GM23338 (cell line): ENCODE measurements around the gene EPSTI1. TPM values are rescaled to one million over a fixed set of nuclear protein-coding genes. Genes with fewer than 3 reads are reported as not detected.

Experiments
- ATAC-seq: fragments of 200-7000 bp; cut with Tn5 transposase; 3 replicates; pipeline ENCODE4 v1.9.1; 2020
- DNase-seq: peaks from one replicate; pipeline ENCODE4 v3.0.0-alpha.2; 2015; ENCODE audit warnings: low spot score
- H2AFZ ChIP-seq: fragments of 200-600 bp; sonication (generic); 2 replicates; pipeline ENCODE4 v1.8.0; 2016; ENCODE audit warnings: antibody characterized with exemption, mild to moderate bottlenecking, moderate library complexity
- H3F3A ChIP-seq: fragments of 200-600 bp; sonication (generic); replicated peaks from 2 replicates; pipeline ENCODE4 v1.8.0; 2017; ENCODE audit warnings: antibody characterized with exemption, mixed run types, low read depth
- H3K27ac ChIP-seq: fragments of 200-600 bp; sonication (generic); 2 replicates; pipeline ENCODE4 v1.6.1; 2016; ENCODE audit warnings: low read depth
- H3K27me3 ChIP-seq: fragments of 200-600 bp; sonication (generic); 2 replicates; pipeline ENCODE4 v1.8.0; 2016; ENCODE audit warnings: mild to moderate bottlenecking, mixed run types, moderate library complexity; ENCODE audit not compliant: insufficient read depth
- H3K36me3 ChIP-seq: fragments of 200-600 bp; sonication (generic); 2 replicates; pipeline ENCODE4 v1.8.0; 2016; ENCODE audit warnings: mild to moderate bottlenecking; ENCODE audit not compliant: insufficient read depth
- H3K4me1 ChIP-seq: fragments of 200-600 bp; sonication (generic); 2 replicates; pipeline ENCODE4 v1.8.0; 2016; ENCODE audit warnings: mild to moderate bottlenecking, moderate library complexity; ENCODE audit not compliant: insufficient read depth
- H3K4me2 ChIP-seq: fragments of 200-600 bp; sonication (generic); 2 replicates; pipeline ENCODE4 v1.7.1; 2017; ENCODE audit warnings: mixed run types
- H3K4me3 ChIP-seq: fragments of 200-600 bp; sonication (generic); 2 replicates; pipeline ENCODE4 v1.6.1; 2016; ENCODE audit warnings: mixed run types
- H3K79me2 ChIP-seq: fragments of 200-600 bp; sonication (generic); replicated peaks from 2 replicates; pipeline ENCODE4 v1.8.0; 2017; ENCODE audit warnings: mild to moderate bottlenecking; ENCODE audit not compliant: insufficient read depth
- H3K9me2 ChIP-seq: fragments of 200-600 bp; sonication (generic); 2 replicates; pipeline ENCODE4 v1.8.0; 2017; ENCODE audit not compliant: insufficient read depth
- H4K20me1 ChIP-seq: fragments of 200-600 bp; sonication (generic); replicated peaks from 2 replicates; pipeline ENCODE4 v1.8.0; 2017; ENCODE audit warnings: mild to moderate bottlenecking; ENCODE audit not compliant: insufficient read depth
- H3K27ac Mint-ChIP-seq: 2 replicates; pipeline ENCODE4 v1.8.0; 2020; ENCODE audit warnings: inconsistent platforms, mild to moderate bottlenecking, moderate library complexity, mixed read lengths
- H3K27me3 Mint-ChIP-seq: 3 replicates; pipeline ENCODE4 v1.8.0; 2022; ENCODE audit warnings: low read depth, mild to moderate bottlenecking, moderate library complexity, mixed read lengths, inconsistent platforms; ENCODE audit not compliant: insufficient read depth, poor library complexity
- H3K36me3 Mint-ChIP-seq: 3 replicates; pipeline ENCODE4 v1.8.0; 2021; ENCODE audit warnings: low read depth, mild to moderate bottlenecking, inconsistent platforms, moderate library complexity, mixed read lengths
- H3K4me1 Mint-ChIP-seq: 3 replicates; pipeline ENCODE4 v1.8.0; 2020; ENCODE audit warnings: mild to moderate bottlenecking, inconsistent platforms, mixed read lengths
- H3K4me3 Mint-ChIP-seq: 3 replicates; pipeline ENCODE4 v1.8.0; 2021; ENCODE audit warnings: moderate library complexity, mild to moderate bottlenecking, inconsistent platforms, mixed read lengths
- H3K9me3 Mint-ChIP-seq: 3 replicates; pipeline ENCODE4 v1.8.0; 2020; ENCODE audit warnings: moderate library complexity, mild to moderate bottlenecking, inconsistent platforms, mixed read lengths
- CREB1 ChIP-seq: fragments of 250-450 bp; sonication (Bioruptor Pico); IDR thresholded peaks from 2 replicates; pipeline ENCODE4 v1.5.0; 2020; ENCODE audit warnings: low read depth, mild to moderate bottlenecking, moderate library complexity
- EZH2phosphoT487 ChIP-seq: fragments of 200-600 bp; sonication (generic); IDR thresholded peaks from one replicate; pipeline ENCODE4 v1.8.1; 2018; ENCODE audit warnings: antibody characterized with exemption; ENCODE audit not compliant: unreplicated experiment
- JUNB ChIP-seq: IDR thresholded peaks from one replicate; pipeline ENCODE4 v1.6.1; 2016; ENCODE audit warnings: antibody characterized with exemption; ENCODE audit not compliant: unreplicated experiment
- POLR2AphosphoS5 ChIP-seq: IDR thresholded peaks from 2 replicates; pipeline ENCODE4 v1.6.1; 2016; ENCODE audit warnings: antibody characterized with exemption, low read depth
- STAT1 ChIP-seq: IDR thresholded peaks from one replicate; pipeline ENCODE4 v1.6.1; 2016; ENCODE audit warnings: antibody characterized with exemption; ENCODE audit not compliant: unreplicated experiment
- ZNF114 ChIP-seq: fragments of 250-450 bp; sonication (Bioruptor Pico); IDR thresholded peaks from 2 replicates; pipeline ENCODE4 v1.5.0; 2020; ENCODE audit warnings: mild to moderate bottlenecking, moderate library complexity
- ZNF331 ChIP-seq: fragments of 250-450 bp; sonication (Bioruptor Pico); IDR thresholded peaks from 2 replicates; pipeline ENCODE4 v1.5.0; 2020; ENCODE audit warnings: low read depth, mild to moderate bottlenecking, moderate library complexity
- polyA plus RNA-seq: library from polyadenylated mRNA; unstranded; fragments of >200 nt; fragmentation: Nextera tagmentation; extraction: Ambion mirVana; gene quantifications from 2 replicates; pipeline ENCODE4 v1.2.1, GENCODE V29; 2016
- total RNA-seq: library from RNA; depleted of rRNA; stranded (reverse); fragments of >200 nt; shearing (Covaris generic); gene quantifications from 2 replicates; pipeline ENCODE4 v1.2.3, GENCODE V29; 2014
- TF ChIP-seq, protein P1 (sequence below): IDR thresholded peaks from one replicate; pipeline ENCODE4 v1.6.1; 2018; ENCODE audit warnings: antibody characterized with exemption; ENCODE audit not compliant: unreplicated experiment
- TF ChIP-seq, protein P2 (sequence below), 2 experiments: fragments of 200-600 bp in 1 of 2; sonication (generic) in 1 of 2; conservative IDR thresholded peaks; 2 replicates each; pipeline versions ENCODE4 v1.5.1 to v1.6.1; 2016 to 2017; ENCODE audit warnings: antibody characterized with exemption in 2 of 2, low read depth in 2 of 2, mild to moderate bottlenecking in 2 of 2, moderate library complexity in 1 of 2
- TF ChIP-seq, protein P3 (sequence below): IDR thresholded peaks from 2 replicates; pipeline ENCODE4 v1.6.1; 2016; ENCODE audit warnings: antibody characterized with exemption

EPSTI1 gene
- total and polyA plus RNA-seq, 2 experiments from 2014 or later = 0.10 to 0.68 TPM

DNA sequence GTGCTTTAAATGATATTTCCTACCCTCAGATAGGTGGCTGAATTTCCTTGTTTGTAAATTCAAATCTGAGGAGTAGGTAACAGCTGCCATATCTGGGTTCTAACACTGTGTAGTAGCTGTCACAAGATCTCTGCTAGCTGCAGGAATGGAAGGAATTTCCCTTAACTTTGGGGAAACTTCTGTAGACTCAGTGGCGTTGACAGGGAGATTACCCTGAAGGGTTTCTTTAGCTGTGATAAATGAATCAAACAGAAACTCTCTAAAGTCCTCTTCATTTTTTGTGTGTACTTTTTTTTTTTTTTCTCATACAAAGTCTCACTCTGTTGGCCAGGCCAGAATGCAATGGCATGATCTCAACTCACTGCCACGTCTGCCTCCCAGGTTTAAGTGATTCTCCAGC lies 5.3 kb upstream of the EPSTI1 start (continued):
- TF ChIP-seq, protein P1, sequence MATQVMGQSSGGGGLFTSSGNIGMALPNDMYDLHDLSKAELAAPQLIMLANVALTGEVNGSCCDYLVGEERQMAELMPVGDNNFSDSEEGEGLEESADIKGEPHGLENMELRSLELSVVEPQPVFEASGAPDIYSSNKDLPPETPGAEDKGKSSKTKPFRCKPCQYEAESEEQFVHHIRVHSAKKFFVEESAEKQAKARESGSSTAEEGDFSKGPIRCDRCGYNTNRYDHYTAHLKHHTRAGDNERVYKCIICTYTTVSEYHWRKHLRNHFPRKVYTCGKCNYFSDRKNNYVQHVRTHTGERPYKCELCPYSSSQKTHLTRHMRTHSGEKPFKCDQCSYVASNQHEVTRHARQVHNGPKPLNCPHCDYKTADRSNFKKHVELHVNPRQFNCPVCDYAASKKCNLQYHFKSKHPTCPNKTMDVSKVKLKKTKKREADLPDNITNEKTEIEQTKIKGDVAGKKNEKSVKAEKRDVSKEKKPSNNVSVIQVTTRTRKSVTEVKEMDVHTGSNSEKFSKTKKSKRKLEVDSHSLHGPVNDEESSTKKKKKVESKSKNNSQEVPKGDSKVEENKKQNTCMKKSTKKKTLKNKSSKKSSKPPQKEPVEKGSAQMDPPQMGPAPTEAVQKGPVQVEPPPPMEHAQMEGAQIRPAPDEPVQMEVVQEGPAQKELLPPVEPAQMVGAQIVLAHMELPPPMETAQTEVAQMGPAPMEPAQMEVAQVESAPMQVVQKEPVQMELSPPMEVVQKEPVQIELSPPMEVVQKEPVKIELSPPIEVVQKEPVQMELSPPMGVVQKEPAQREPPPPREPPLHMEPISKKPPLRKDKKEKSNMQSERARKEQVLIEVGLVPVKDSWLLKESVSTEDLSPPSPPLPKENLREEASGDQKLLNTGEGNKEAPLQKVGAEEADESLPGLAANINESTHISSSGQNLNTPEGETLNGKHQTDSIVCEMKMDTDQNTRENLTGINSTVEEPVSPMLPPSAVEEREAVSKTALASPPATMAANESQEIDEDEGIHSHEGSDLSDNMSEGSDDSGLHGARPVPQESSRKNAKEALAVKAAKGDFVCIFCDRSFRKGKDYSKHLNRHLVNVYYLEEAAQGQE = no peak

DNA sequence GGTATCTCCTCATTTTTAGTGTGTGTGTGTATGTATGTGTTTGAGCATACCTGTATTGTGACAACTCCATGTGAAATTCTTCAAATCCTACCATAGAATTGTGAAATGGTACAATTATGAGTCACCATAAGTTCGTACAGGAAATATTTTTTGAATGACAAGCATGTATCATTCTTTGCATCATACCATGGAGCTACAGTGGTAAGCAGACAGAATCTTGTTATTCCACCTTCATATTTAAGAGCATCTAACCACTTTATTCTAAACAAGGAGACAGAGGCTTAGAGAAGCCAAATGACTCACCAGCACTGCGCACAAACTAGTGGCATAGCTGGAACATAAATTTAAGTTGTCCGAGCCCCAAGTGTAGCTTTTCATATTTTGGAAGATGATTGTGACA lies 4.5 kb upstream of the EPSTI1 start:
- no peak overlapping the region for H3K4me2 ChIP-seq
- H3F3A ChIP-seq = no peaks in the 10 kb centered on the region
- H3K4me3 ChIP-seq = no peak overlapping the region
- ATAC-seq (no peak), DNase-seq (no peak)
- Mint-ChIP-seq H3K27ac (no peak overlapping the region), H3K27me3 (peaks cover 15% of the 10 kb centered on the region), H3K4me3 (no peak overlapping the region), H3K4me1 (peaks cover 6% of the 10 kb centered on the region; the same call in 2 of the 3 replicates), H3K36me3 (no peaks in the 10 kb centered on the region), H3K9me3 (no peaks in the 10 kb centered on the region)
- H3K27me3 ChIP-seq = peaks cover 24% of the 10 kb centered on the region
- H3K9me2 ChIP-seq = 0 out of 2 replicates have a peak, but pooled peaks cover 5% of the 10 kb centered on the region
- no peak overlapping the region for H3K27ac ChIP-seq
- H3K79me2 ChIP-seq = no peaks in the 10 kb centered on the region
- no peaks in the 10 kb centered on the region for H3K36me3 ChIP-seq
- TF ChIP-seq JUNB (no peak), ZNF114 (CRISPR knock-in tag) (no peak)
- TF ChIP-seq, protein P1 = no peak
- no peaks in the 10 kb centered on the region for H4K20me1 ChIP-seq
- H3K4me1 ChIP-seq = 0 out of 2 replicates have a peak, but pooled peaks cover 11% of the 10 kb centered on the region
- no peak overlapping the region for H2AFZ ChIP-seq

DNA sequence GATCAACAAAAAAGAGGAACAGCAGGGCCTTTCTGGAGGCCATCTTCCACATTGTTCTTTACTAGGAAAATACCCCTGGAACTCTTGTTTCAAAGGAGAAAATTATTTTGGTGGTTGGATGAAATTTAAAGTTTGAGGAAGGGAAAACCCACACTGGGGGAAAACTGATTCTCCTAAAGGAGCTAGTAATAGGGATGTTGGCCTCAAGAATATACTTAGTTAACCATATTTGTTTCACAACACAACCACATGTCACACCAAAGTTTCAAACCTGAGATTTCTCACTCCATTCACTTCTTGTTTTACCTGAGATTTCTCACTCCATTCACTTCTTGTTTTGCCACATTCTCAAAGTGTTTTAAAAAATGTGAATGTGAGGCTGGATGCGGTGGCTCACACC lies 2.8 kb upstream of the EPSTI1 start:
- no peak for ATAC-seq
- no peak for DNase-seq
- Histone ChIP-seq H4K20me1 (no peaks in the 10 kb centered on the region), H3K27ac (no peak overlapping the region), H3K4me2 (no peak overlapping the region), H3K36me3 (no peaks in the 10 kb centered on the region), H3K79me2 (no peaks in the 10 kb centered on the region), H3K4me3 (no peak overlapping the region), H2AFZ (no peak overlapping the region), H3F3A (no peaks in the 10 kb centered on the region), H3K9me2 (0 out of 2 replicates have a peak, but pooled peaks cover 5% of the 10 kb centered on the region), H3K27me3 (peaks cover 36% of the 10 kb centered on the region), H3K4me1 (0 out of 2 replicates have a peak, but pooled peaks cover 11% of the 10 kb centered on the region)
- H3K27me3 Mint-ChIP-seq = peaks cover 21% of the 10 kb centered on the region
- no peak overlapping the region for H3K27ac Mint-ChIP-seq
- H3K36me3 Mint-ChIP-seq = no peaks in the 10 kb centered on the region
- H3K4me3 Mint-ChIP-seq = no peak overlapping the region
- H3K9me3 Mint-ChIP-seq = no peaks in the 10 kb centered on the region
- H3K4me1 Mint-ChIP-seq = peaks cover 6% of the 10 kb centered on the region; the same call in 2 of the 3 replicates
- TF ChIP-seq CREB1 (no peak), STAT1 (no peak), JUNB (no peak), POLR2AphosphoS5 (no peak), EZH2phosphoT487 (no peak), ZNF114 (CRISPR knock-in tag) (no peak), ZNF331 (no peak)
- TF ChIP-seq, protein P2, sequence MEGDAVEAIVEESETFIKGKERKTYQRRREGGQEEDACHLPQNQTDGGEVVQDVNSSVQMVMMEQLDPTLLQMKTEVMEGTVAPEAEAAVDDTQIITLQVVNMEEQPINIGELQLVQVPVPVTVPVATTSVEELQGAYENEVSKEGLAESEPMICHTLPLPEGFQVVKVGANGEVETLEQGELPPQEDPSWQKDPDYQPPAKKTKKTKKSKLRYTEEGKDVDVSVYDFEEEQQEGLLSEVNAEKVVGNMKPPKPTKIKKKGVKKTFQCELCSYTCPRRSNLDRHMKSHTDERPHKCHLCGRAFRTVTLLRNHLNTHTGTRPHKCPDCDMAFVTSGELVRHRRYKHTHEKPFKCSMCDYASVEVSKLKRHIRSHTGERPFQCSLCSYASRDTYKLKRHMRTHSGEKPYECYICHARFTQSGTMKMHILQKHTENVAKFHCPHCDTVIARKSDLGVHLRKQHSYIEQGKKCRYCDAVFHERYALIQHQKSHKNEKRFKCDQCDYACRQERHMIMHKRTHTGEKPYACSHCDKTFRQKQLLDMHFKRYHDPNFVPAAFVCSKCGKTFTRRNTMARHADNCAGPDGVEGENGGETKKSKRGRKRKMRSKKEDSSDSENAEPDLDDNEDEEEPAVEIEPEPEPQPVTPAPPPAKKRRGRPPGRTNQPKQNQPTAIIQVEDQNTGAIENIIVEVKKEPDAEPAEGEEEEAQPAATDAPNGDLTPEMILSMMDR (conservative IDR thresholded peaks at IDR 0.05; ENCODE audit: low read depth in 2 of 2) = no peak
- TF ChIP-seq, protein P3, sequence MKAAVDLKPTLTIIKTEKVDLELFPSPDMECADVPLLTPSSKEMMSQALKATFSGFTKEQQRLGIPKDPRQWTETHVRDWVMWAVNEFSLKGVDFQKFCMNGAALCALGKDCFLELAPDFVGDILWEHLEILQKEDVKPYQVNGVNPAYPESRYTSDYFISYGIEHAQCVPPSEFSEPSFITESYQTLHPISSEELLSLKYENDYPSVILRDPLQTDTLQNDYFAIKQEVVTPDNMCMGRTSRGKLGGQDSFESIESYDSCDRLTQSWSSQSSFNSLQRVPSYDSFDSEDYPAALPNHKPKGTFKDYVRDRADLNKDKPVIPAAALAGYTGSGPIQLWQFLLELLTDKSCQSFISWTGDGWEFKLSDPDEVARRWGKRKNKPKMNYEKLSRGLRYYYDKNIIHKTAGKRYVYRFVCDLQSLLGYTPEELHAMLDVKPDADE = no peak
